Neural cell (in vitro differentiated cells): Measurements from ENCODE around the gene MAST4. TPM values are rescaled to one million over a fixed set of nuclear protein-coding genes. Genes with fewer than 3 reads are reported as not detected.

ENCODE experiments used
- H2AFZ ChIP-seq: fragments of 200-600, 300-800 bp; sonication (generic), shearing (Covaris generic); 2 replicates; pipeline ENCODE4 v1.6.0; 2014; ENCODE audit warnings: low read depth, mild to moderate bottlenecking, antibody characterized with exemption, low read length, moderate library complexity
- H3F3A ChIP-seq: fragments of 200-600 bp; shearing (Covaris generic); 2 replicates; pipeline ENCODE4 v1.6.1; 2016; ENCODE audit warnings: mild to moderate bottlenecking, moderate library complexity, mixed read lengths, antibody characterized with exemption, low read length; ENCODE audit not compliant: insufficient read depth, poor library complexity, severe bottlenecking
- H3K27ac ChIP-seq: fragments of 200-600, 300-800 bp; sonication (generic), shearing (Covaris generic); 2 replicates; pipeline ENCODE4 v1.5.1; 2014; ENCODE audit warnings: mild to moderate bottlenecking, low read length, moderate library complexity
- H3K27me3 ChIP-seq: fragments of 300-800, 200-600 bp; sonication (generic), shearing (Covaris generic); 2 replicates; pipeline ENCODE4 v1.6.0; 2014; ENCODE audit warnings: mild to moderate bottlenecking, low read depth, low read length, moderate library complexity; ENCODE audit not compliant: insufficient read depth
- H3K36me3 ChIP-seq: fragments of 300-800, 200-600 bp; sonication (generic), shearing (Covaris generic); 2 replicates; pipeline ENCODE4 v1.5.1; 2014; ENCODE audit warnings: mild to moderate bottlenecking, antibody characterized with exemption, low read length, moderate library complexity; ENCODE audit not compliant: insufficient read depth
- H3K4me2 ChIP-seq: fragments of 300-800, 200-600 bp; sonication (generic), shearing (Covaris generic); 2 replicates; pipeline ENCODE4 v1.6.0; 2014; ENCODE audit warnings: mild to moderate bottlenecking, low read length
- H3K4me3 ChIP-seq: fragments of 300-800, 200-600 bp; sonication (generic), shearing (Covaris generic); 2 replicates; pipeline ENCODE4 v1.5.1; 2014; ENCODE audit warnings: mild to moderate bottlenecking, low read length, moderate library complexity
- H3K79me2 ChIP-seq: fragments of 200-600 bp; shearing (Covaris generic); replicated peaks from 2 replicates; pipeline ENCODE4 v1.6.0; 2014; ENCODE audit warnings: mild to moderate bottlenecking, low read length, moderate library complexity; ENCODE audit not compliant: insufficient read depth
- H3K9ac ChIP-seq: fragments of 300-800, 200-600 bp; sonication (generic), shearing (Covaris generic); 2 replicates; pipeline ENCODE4 v1.6.1; 2016; ENCODE audit warnings: mild to moderate bottlenecking, low read length, mixed read lengths
- H3K9me2 ChIP-seq: fragments of 200-600 bp; shearing (Covaris generic); 2 replicates; pipeline ENCODE4 v1.6.1; 2016; ENCODE audit warnings: mild to moderate bottlenecking, low read length, mixed read lengths; ENCODE audit not compliant: insufficient read depth
- H3K9me3 ChIP-seq: fragments of 200-600, 300-800 bp; sonication (generic), shearing (Covaris generic); 2 replicates; pipeline ENCODE4 v1.6.1; 2016; ENCODE audit warnings: mild to moderate bottlenecking, mixed run types, low read length, moderate library complexity, mixed read lengths
- H4K20me1 ChIP-seq: fragments of 200-600 bp; shearing (Covaris generic); 2 replicates; pipeline ENCODE4 v1.6.1; 2016; ENCODE audit warnings: mild to moderate bottlenecking, mixed run types; ENCODE audit not compliant: insufficient read depth
- EP300 ChIP-seq: fragments of 450-650 bp; conservative IDR thresholded peaks from 2 replicates; pipeline ENCODE4 v1.6.1; 2014; ENCODE audit warnings: antibody characterized with exemption, mild to moderate bottlenecking, moderate library complexity; ENCODE audit not compliant: poor library complexity, severe bottlenecking
- EZH2 ChIP-seq: fragments of 200-600, 300-800 bp; shearing (Covaris generic), sonication (generic); IDR thresholded peaks from 2 replicates; pipeline ENCODE4 v1.6.1; 2014; ENCODE audit warnings: antibody characterized with exemption, low read length, borderline replicate concordance, mild to moderate bottlenecking; ENCODE audit not compliant: insufficient read depth, poor library complexity, severe bottlenecking
- MXI1 ChIP-seq: fragments of 450-650 bp; conservative IDR thresholded peaks from 2 replicates; pipeline ENCODE4 v1.6.1; 2014; ENCODE audit warnings: antibody characterized with exemption, mild to moderate bottlenecking; ENCODE audit not compliant: poor library complexity, severe bottlenecking
- POLR2AphosphoS5 ChIP-seq: IDR thresholded peaks from 2 replicates; pipeline ENCODE4 v1.6.1; 2012
- RAD21 ChIP-seq: fragments of 450-650 bp; conservative IDR thresholded peaks from 2 replicates; pipeline ENCODE4 v1.6.1; 2014; ENCODE audit warnings: antibody characterized with exemption, mild to moderate bottlenecking, moderate library complexity
- REST ChIP-seq: IDR thresholded peaks from 2 replicates; pipeline ENCODE4 v1.6.1; 2012; ENCODE audit warnings: borderline replicate concordance
- SMC3 ChIP-seq: fragments of 450-650 bp; conservative IDR thresholded peaks from 2 replicates; pipeline ENCODE4 v1.6.1; 2014; ENCODE audit warnings: antibody characterized with exemption, mild to moderate bottlenecking, moderate library complexity; ENCODE audit not compliant: poor library complexity
- TAF1 ChIP-seq: IDR thresholded peaks from 2 replicates; pipeline ENCODE4 v1.6.1; 2012; ENCODE audit warnings: low read depth
- polyA plus RNA-seq: library from polyadenylated mRNA; depleted of rRNA; stranded (reverse); fragments of >200 nt; gene quantifications from 2 replicates; pipeline ENCODE4 v1.2.3, GENCODE V29; 2014
- TF ChIP-seq, protein P1 (sequence below): fragments of 450-650 bp; IDR thresholded peaks from 2 replicates; pipeline ENCODE4 v1.5.1; 2014; ENCODE audit warnings: antibody characterized with exemption, mild to moderate bottlenecking, moderate library complexity; ENCODE audit not compliant: poor library complexity, severe bottlenecking

The MAST4 gene
- polyA plus RNA-seq, 1 donor from 2014 or later, result 2.3 TPM

- Histone ChIP-seq H3K79me2 (no peaks in the 10 kb centered on the region), H2AFZ (no peak overlapping the region), H3K27me3 (no peaks in the 10 kb centered on the region), H3K36me3 (no peaks in the 10 kb centered on the region), H4K20me1 (no peaks in the 10 kb centered on the region), H3K4me2 (no peak overlapping the region), H3K27ac (no peak overlapping the region), H3K9ac (no peak overlapping the region), H3K9me3 (no peaks in the 10 kb centered on the region), H3K9me2 (no peaks in the 10 kb centered on the region), H3K4me3 (no peak overlapping the region), H3F3A (no peaks in the 10 kb centered on the region)
- TF ChIP-seq SMC3, result no peak
- TF ChIP-seq, protein P1, sequence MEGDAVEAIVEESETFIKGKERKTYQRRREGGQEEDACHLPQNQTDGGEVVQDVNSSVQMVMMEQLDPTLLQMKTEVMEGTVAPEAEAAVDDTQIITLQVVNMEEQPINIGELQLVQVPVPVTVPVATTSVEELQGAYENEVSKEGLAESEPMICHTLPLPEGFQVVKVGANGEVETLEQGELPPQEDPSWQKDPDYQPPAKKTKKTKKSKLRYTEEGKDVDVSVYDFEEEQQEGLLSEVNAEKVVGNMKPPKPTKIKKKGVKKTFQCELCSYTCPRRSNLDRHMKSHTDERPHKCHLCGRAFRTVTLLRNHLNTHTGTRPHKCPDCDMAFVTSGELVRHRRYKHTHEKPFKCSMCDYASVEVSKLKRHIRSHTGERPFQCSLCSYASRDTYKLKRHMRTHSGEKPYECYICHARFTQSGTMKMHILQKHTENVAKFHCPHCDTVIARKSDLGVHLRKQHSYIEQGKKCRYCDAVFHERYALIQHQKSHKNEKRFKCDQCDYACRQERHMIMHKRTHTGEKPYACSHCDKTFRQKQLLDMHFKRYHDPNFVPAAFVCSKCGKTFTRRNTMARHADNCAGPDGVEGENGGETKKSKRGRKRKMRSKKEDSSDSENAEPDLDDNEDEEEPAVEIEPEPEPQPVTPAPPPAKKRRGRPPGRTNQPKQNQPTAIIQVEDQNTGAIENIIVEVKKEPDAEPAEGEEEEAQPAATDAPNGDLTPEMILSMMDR, result no peak
- no peak for TF ChIP-seq EP300
- TF ChIP-seq RAD21, result no peak
- TF ChIP-seq EZH2, result no peak
- TF ChIP-seq POLR2AphosphoS5, result no peak
- TF ChIP-seq REST, result no peak
- TF ChIP-seq TAF1, result no peak
- no peak for TF ChIP-seq MXI1
Measured at GRCh38 chr5:67066815-67067214, 470.6 kb downstream of the MAST4 start.

GRCh38 chr5:67073045-67073680, 477.0 kb downstream of the MAST4 start:
- Histone ChIP-seq H4K20me1 (no peaks in the 10 kb centered on the region), H3K9ac (no peak overlapping the region), H3K27ac (no peak overlapping the region), H3K79me2 (no peaks in the 10 kb centered on the region), H3K27me3 (no peaks in the 10 kb centered on the region), H3K9me2 (no peaks in the 10 kb centered on the region), H3F3A (no peaks in the 10 kb centered on the region), H3K36me3 (no peaks in the 10 kb centered on the region), H2AFZ (no peak overlapping the region), H3K4me2 (no peak overlapping the region), H3K9me3 (no peaks in the 10 kb centered on the region), H3K4me3 (no peak overlapping the region)
- TF ChIP-seq, protein P1, result no peak
- TF ChIP-seq EP300 (no peak), POLR2AphosphoS5 (no peak)
